ELR (cell line): Measurements from ENCODE around the gene GOLGA6L1.
"Not testable (repeated sequence)": the region's sequence is repeated elsewhere in the genome, so short reads cannot be mapped to it uniquely, and the experiment has no call there.

ENCODE experiments used
- DNase-seq: peaks from one replicate; pipeline ENCODE4 v3.0.0-alpha.2; 2015; ENCODE audit warnings: low read depth

Gene GOLGA6L1

GRCh38 chr15:23136722-23137121 lies at the start of gene GOLGA6L1:
Gene GOLGA6L1, minus strand, starts transcription at chr15:23136822. Its CDS starts 91 bp downstream, at chr15:23136731.
- not testable (repeated sequence) for DNase-seq

- DNase-seq, result not testable (repeated sequence)
Observed at GRCh38 chr15:23181201-23181600, 44.6 kb upstream of the GOLGA6L1 start.

- DNase-seq, result not testable (repeated sequence)
Observed at GRCh38 chr15:23180547-23180927, 43.9 kb upstream of the GOLGA6L1 start.

- not testable (repeated sequence) for DNase-seq
Observed at GRCh38 chr15:23179768-23180546, 43.3 kb upstream of the GOLGA6L1 start.

GRCh38 chr15:23176683-23177082 lies 40.1 kb upstream of the GOLGA6L1 start:
- DNase-seq, result not testable (repeated sequence)

GRCh38 chr15:23175606-23176005 lies 39.0 kb upstream of the GOLGA6L1 start:
- DNase-seq, result not testable (repeated sequence)

- not testable (repeated sequence) for DNase-seq
Observed at GRCh38 chr15:23174609-23175140, 38.1 kb upstream of the GOLGA6L1 start.

- DNase-seq, result not testable (repeated sequence)
Observed at GRCh38 chr15:23132787-23133186, 3.8 kb downstream of the GOLGA6L1 start.

GRCh38 chr15:23118208-23118607 lies 18.4 kb downstream of the GOLGA6L1 start:
- DNase-seq, result no peak

GRCh38 chr15:23095796-23096195 lies 40.8 kb downstream of the GOLGA6L1 start:
- no peak for DNase-seq

GRCh38 chr15:23083115-23083514 lies 53.5 kb downstream of the GOLGA6L1 start:
- DNase-seq, result no peak

- not testable (repeated sequence) for DNase-seq
Observed at GRCh38 chr15:23081996-23082737, 54.5 kb downstream of the GOLGA6L1 start.

- no peak for DNase-seq
Observed at GRCh38 chr15:23081271-23081670, 55.4 kb downstream of the GOLGA6L1 start.

- DNase-seq, result no peak
Observed at GRCh38 chr15:23079766-23080165, 56.9 kb downstream of the GOLGA6L1 start.
